ENCODE results near the gene RAD51B. TPM values are rescaled to one million over a fixed set of nuclear protein-coding genes. Genes with fewer than 3 reads are reported as not detected.

The RAD51B gene
- total RNA-seq, 4 donors from 2014 or later, result 12.6 to 26.4 (median 16.7) TPM

DNA sequence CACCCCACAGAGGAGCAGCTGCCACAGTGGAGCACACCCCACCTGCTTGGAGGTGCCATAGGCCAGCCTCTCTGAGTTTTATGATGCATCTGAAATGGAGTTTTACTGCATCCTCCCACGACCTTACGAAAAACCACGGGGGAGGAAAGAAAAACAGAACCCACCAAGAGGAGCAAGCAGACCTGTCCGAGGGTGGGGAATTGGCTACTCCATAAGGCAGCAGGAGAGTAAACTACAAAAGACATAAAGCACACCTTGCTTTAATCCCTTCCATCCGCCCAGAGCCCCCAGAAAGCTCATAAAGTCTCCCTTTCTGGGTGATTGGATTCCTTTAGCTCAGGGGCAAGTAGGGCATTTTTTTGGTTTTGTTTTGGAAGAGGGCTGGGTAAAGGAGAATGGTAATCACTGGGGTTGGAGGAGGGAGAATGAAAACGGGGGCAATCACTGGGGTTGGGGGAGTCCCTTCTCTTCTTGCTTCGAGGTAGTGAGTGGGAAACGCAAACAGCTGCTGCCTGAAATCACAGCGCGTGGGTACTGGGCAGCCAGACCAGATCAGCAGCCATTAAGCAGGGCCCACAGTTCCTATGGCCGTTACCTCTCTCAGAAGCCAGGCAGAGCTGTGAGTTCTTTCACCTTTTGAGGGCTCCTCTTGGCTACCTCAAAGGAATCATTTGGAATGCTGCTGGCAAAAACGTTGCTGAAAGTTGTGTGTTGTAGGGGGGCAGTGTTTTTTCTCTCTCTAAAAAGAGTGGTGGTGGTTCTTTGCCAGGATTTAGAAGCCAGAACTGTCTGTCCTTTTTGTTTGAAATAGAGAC is 539.6 kb downstream of the RAD51B start:
- TF ChIP-seq EP300 (IDR thresholded peaks at IDR 0.05) (no peak), POLR2A (IDR thresholded peaks at IDR 0.05) (no peak)
- TF ChIP-seq, protein P1, sequence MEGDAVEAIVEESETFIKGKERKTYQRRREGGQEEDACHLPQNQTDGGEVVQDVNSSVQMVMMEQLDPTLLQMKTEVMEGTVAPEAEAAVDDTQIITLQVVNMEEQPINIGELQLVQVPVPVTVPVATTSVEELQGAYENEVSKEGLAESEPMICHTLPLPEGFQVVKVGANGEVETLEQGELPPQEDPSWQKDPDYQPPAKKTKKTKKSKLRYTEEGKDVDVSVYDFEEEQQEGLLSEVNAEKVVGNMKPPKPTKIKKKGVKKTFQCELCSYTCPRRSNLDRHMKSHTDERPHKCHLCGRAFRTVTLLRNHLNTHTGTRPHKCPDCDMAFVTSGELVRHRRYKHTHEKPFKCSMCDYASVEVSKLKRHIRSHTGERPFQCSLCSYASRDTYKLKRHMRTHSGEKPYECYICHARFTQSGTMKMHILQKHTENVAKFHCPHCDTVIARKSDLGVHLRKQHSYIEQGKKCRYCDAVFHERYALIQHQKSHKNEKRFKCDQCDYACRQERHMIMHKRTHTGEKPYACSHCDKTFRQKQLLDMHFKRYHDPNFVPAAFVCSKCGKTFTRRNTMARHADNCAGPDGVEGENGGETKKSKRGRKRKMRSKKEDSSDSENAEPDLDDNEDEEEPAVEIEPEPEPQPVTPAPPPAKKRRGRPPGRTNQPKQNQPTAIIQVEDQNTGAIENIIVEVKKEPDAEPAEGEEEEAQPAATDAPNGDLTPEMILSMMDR (IDR thresholded peaks at IDR 0.05), result no peak
- H3K9me3 ChIP-seq, result no peaks in the 10 kb centered on the region
- 74 to 77% methylated on average over 12 of the region's 12 CpGs for WGBS, 2 donors
- H3K27ac ChIP-seq, result peak overlapping the region; percentile 31 to 84 (median 80)
- no peak overlapping the region for H3K4me3 ChIP-seq
- no peak for DNase-seq (ENCODE audit: low spot score in 2 of 2)
- peaks cover 0 to 53% (median 28%) of the 10 kb centered on the region in 4 donors for H3K4me1 ChIP-seq
- no peaks in the 10 kb centered on the region for H3K36me3 ChIP-seq
- no peaks in the 10 kb centered on the region for H3K27me3 ChIP-seq

DNA sequence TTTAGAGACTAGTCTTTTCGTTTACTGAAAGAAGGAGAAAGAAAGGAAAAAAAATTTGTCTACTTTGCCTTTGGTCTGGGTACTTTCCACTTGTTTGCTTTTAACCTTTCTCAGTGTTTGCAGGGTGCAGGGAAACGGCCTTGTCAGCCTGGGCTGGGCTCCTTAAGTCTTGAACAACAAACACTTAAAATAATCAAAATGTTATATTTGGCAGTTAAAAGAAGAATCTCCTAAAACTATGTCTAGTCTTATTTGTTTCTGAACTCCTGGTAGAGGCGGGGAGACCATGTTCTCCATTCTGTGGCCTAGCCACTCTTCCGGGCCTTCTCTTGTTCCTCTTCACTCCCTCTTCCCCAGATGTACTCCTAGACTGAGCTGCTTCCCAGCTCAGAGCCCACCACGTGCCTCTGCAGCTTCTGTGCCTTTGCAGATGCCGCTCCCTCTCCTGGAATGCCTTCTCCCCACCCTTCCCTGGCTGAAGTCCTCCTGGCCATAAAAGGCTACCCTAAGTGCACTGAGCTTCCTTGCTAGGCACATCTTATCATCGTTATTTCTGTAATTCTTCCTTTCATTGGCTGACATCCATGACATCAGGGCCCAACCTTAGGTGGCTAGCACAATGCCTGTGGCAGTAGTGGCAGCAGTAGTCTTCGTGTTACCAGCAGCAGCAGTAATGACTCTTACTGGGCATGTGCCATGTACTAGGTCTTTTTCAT is 540.4 kb downstream of the RAD51B start:
- Histone ChIP-seq H3K27me3 (no peaks in the 10 kb centered on the region), H3K9me3 (no peaks in the 10 kb centered on the region), H3K36me3 (no peaks in the 10 kb centered on the region), H3K4me3 (no peak overlapping the region), H3K4me1 (peaks cover 0 to 60% (median 32%) of the 10 kb centered on the region in 4 donors), H3K27ac (peak overlapping the region; percentile 52 to 84 (median 80))
- peak; percentile 43 to 45 for DNase-seq (ENCODE audit: low spot score in 2 of 2)
- TF ChIP-seq EP300 (IDR thresholded peaks at IDR 0.05), result peak in 1 of 2 donors; percentile 72
- TF ChIP-seq POLR2A (IDR thresholded peaks at IDR 0.05), result no peak
- TF ChIP-seq, protein P1 (IDR thresholded peaks at IDR 0.05), result no peak
- 40 to 48% methylated on average over 8 of the region's 8 CpGs for WGBS, 2 donors

DNA sequence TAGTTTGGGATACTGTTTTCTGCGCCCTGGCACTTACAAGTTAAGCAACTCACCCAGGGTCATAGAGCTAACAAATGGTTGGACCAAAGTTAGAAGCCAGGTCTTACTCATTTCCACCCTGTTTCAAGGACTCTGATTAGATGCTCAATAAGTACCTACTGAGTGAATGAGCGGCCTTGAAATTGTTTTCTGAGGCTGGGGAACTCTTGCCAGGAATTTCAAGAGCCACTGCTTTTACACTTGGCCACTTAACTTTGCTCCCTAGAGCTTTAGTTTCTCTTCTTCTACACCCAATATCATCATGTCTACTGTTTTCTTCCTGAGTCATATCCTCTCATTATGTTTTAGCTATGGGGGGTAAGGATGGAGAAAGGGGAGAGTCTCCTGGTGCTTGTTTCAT is 541.7 kb downstream of the RAD51B start:
- no peaks in the 10 kb centered on the region for H3K36me3 ChIP-seq
- DNase-seq (ENCODE audit: low spot score in 2 of 2), result no peak
- H3K4me1 ChIP-seq, result peaks cover 0 to 73% (median 40%) of the 10 kb centered on the region in 4 donors
- no peaks in the 10 kb centered on the region for H3K9me3 ChIP-seq
- H3K27ac ChIP-seq, result peak overlapping the region in 2 of 4 donors; percentile 40 to 84
- TF ChIP-seq POLR2A (IDR thresholded peaks at IDR 0.05) (no peak), EP300 (IDR thresholded peaks at IDR 0.05) (no peak)
- TF ChIP-seq, protein P1 (IDR thresholded peaks at IDR 0.05), result no peak
- H3K4me3 ChIP-seq, result no peak overlapping the region
- no peaks in the 10 kb centered on the region for H3K27me3 ChIP-seq
- WGBS, 2 donors, result 81 to 95% methylated on average over 2 of the region's 2 CpGs

- Histone ChIP-seq H3K4me3 (no peak overlapping the region), H3K4me1 (peaks cover 0 to 84% (median 49%) of the 10 kb centered on the region in 4 donors), H3K36me3 (no peaks in the 10 kb centered on the region), H3K27me3 (no peaks in the 10 kb centered on the region), H3K27ac (peak overlapping the region in 2 of 4 donors; percentile 91 to 98), H3K9me3 (no peaks in the 10 kb centered on the region)
- DNase-seq (ENCODE audit: low spot score in 2 of 2), result no peak
- 49 to 59% methylated on average over 4 of the region's 4 CpGs for WGBS, 2 donors
- TF ChIP-seq, protein P1 (IDR thresholded peaks at IDR 0.05), result no peak
- TF ChIP-seq EP300 (IDR thresholded peaks at IDR 0.05) (no peak), POLR2A (IDR thresholded peaks at IDR 0.05) (no peak)
These were observed 543.3 kb downstream of the RAD51B start for GRCh38 chr14:68362846-68363245.

- peaks cover 0 to 88% (median 53%) of the 10 kb centered on the region in 4 donors for H3K4me1 ChIP-seq
- no peak overlapping the region for H3K4me3 ChIP-seq
- H3K9me3 ChIP-seq, result no peaks in the 10 kb centered on the region
- no peaks in the 10 kb centered on the region for H3K27me3 ChIP-seq
- H3K27ac ChIP-seq, result peak overlapping the region; percentile 70 to 98 (median 82)
- H3K36me3 ChIP-seq, result no peaks in the 10 kb centered on the region
- no peak for DNase-seq (ENCODE audit: low spot score in 2 of 2)
- TF ChIP-seq POLR2A (IDR thresholded peaks at IDR 0.05), result no peak
- TF ChIP-seq, protein P1 (IDR thresholded peaks at IDR 0.05), result peak in 1 of 5 experiments; percentile 11
- 66 to 69% methylated on average over 11 of the region's 11 CpGs for WGBS, 2 donors
These were observed 543.9 kb downstream of the RAD51B start for GRCh38 chr14:68363466-68363842.

Measured in tibial nerve (tissue), 4 donors.